Measurements from ENCODE around the gene SEMA5A. TPM values are rescaled to one million over a fixed set of nuclear protein-coding genes. Genes with fewer than 3 reads are reported as not detected.

SEMA5A gene
- total and polyA plus RNA-seq, 2 of the 8 experiments (the other 6 are each of a cell fraction or from before 2014, with no cell fraction given): 5.3 to 8.9 TPM

DNA sequence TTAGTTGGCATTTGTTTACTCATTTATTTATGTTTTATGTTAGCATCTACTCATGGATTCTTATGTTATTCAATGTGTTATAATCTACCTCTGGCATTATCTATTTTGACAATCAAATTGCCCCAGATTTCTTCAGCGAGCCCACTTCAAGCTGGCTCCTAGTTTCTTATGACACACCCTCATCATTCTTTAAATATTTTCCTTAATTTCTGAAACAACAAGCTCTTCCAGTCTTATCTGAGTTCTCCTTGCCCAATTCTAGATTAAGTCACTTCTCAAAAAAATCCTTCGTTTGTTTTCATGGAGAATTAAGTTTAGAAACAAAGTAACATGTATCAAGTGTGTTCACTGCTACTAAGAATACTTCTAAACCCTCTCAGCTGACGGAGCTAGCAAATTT, 229.8 kb downstream of the SEMA5A start:
- Histone ChIP-seq H3K4me1 (replicated peaks in 1 of 4; ENCODE audit: control insufficient read depth in 3 of 4, insufficient read depth in 4 of 4, low read length in 3 of 4) (no peaks in the 10 kb centered on the region), H3K9me3 (ENCODE audit: insufficient read depth in 2 of 2, low read depth in 1 of 2, low read length in 1 of 2) (no peaks in the 10 kb centered on the region), H2BK12ac (ENCODE audit: low read depth, low read length) (no peak overlapping the region), H3K27ac (ENCODE audit: low read depth, low read length) (no peak overlapping the region), H2BK20ac (ENCODE audit: low read length) (no peak overlapping the region), H3K4me2 (ENCODE audit: insufficient read depth in 1 of 2, low read depth in 2 of 2, low read length in 2 of 2) (no peak overlapping the region), H2AFZ (ENCODE audit: low read length) (no peak overlapping the region), H3K23me2 (ENCODE audit: low read depth, low read length) (no peaks in the 10 kb centered on the region), H3K36me3 (ENCODE audit: control insufficient read depth in 2 of 4, insufficient read depth in 4 of 4, low read length in 3 of 4) (no peaks in the 10 kb centered on the region), H3K79me2 (ENCODE audit: control insufficient read depth in 1 of 2, insufficient read depth in 2 of 2, low read length in 2 of 2) (no peaks in the 10 kb centered on the region), H3K18ac (ENCODE audit: extremely low read depth, low read length) (no peak overlapping the region), H2BK15ac (ENCODE audit: low read length) (no peak overlapping the region), H4K20me1 (replicated peaks in 1 of 2; ENCODE audit: control insufficient read depth in 1 of 2, insufficient read depth in 2 of 2, low read length in 2 of 2) (no peaks in the 10 kb centered on the region), H3K14ac (ENCODE audit: insufficient read length) (no peak overlapping the region), H4K8ac (ENCODE audit: extremely low read depth, insufficient read depth, low read length) (no peak overlapping the region), H2BK5ac (ENCODE audit: low read depth, low read length) (no peak overlapping the region), H3K79me1 (ENCODE audit: low read depth, low read length) (no peaks in the 10 kb centered on the region), H3K23ac (ENCODE audit: insufficient read length) (no peak overlapping the region), H3K27me3 (replicated peaks in 1 of 4; ENCODE audit: control insufficient read depth in 3 of 4, extremely low read depth in 1 of 4, insufficient read depth in 3 of 4, low read length in 3 of 4) (no peaks in the 10 kb centered on the region), H3K4me3 (ENCODE audit: extremely low read depth in 1 of 4, insufficient read depth in 2 of 4, low read depth in 3 of 4, low read length in 4 of 4) (no peak overlapping the region), H3K56ac (replicated peaks; ENCODE audit: insufficient read length, low read depth, low read length) (no peak overlapping the region), H4K5ac (ENCODE audit: insufficient read length, low read depth, low read length) (no peak overlapping the region), H2AK5ac (ENCODE audit: low read depth, low read length) (no peak overlapping the region), H4K91ac (replicated peaks; ENCODE audit: insufficient read length, low read length) (no peak overlapping the region), H2BK120ac (replicated peaks; ENCODE audit: low read depth, low read length) (no peak overlapping the region), H3K9ac (replicated peaks in 1 of 4; ENCODE audit: extremely low read depth in 1 of 4, low read depth in 3 of 4, low read length in 3 of 4) (no peak overlapping the region), H3K4ac (replicated peaks; ENCODE audit: insufficient read length, low read depth, low read length) (no peak overlapping the region)
- CTCF ChIA-PET (ENCODE audit: partially characterized antibody): interaction anchor here (2.4 kb wide), 1 partner anchor 46 kb away, joined by 7 read pairs; no protein-coding TSS in a partner anchor
- TF ChIP-seq SP1 (IDR thresholded peaks at IDR 0.05; ENCODE audit: low read depth, low read length) (no peak), ASH2L (IDR thresholded peaks at IDR 0.05; ENCODE audit: low read length) (no peak), RXRA (IDR thresholded peaks at IDR 0.05; ENCODE audit: insufficient read depth, low read depth, low read length) (no peak), CHD1 (IDR thresholded peaks at IDR 0.05; ENCODE audit: low read depth, low read length) (no peak), FOSL1 (IDR thresholded peaks at IDR 0.05; ENCODE audit: insufficient read depth, low read depth, low read length) (no peak)
- TF ChIP-seq, protein P1, sequence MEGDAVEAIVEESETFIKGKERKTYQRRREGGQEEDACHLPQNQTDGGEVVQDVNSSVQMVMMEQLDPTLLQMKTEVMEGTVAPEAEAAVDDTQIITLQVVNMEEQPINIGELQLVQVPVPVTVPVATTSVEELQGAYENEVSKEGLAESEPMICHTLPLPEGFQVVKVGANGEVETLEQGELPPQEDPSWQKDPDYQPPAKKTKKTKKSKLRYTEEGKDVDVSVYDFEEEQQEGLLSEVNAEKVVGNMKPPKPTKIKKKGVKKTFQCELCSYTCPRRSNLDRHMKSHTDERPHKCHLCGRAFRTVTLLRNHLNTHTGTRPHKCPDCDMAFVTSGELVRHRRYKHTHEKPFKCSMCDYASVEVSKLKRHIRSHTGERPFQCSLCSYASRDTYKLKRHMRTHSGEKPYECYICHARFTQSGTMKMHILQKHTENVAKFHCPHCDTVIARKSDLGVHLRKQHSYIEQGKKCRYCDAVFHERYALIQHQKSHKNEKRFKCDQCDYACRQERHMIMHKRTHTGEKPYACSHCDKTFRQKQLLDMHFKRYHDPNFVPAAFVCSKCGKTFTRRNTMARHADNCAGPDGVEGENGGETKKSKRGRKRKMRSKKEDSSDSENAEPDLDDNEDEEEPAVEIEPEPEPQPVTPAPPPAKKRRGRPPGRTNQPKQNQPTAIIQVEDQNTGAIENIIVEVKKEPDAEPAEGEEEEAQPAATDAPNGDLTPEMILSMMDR (IDR thresholded peaks at IDR 0.05; ENCODE audit: control extremely low read depth in 1 of 3, insufficient read depth in 1 of 3, low read depth in 1 of 3, low read length in 3 of 3): no peak
- POLR2A ChIA-PET (ENCODE audit: partially characterized antibody): no interaction called here
- WGBS, 2 experiments (ENCODE audit: extremely low coverage in 1 of 2, insufficient coverage in 1 of 2, insufficient read length in 1 of 2, insufficient replicate concordance in 2 of 2, low coverage in 1 of 2, low lambda C conversion rate in 2 of 2, missing lambda C conversion rate in 1 of 2): 86% methylated on average over 3 of the region's 3 CpGs; no CpG with 5 or more reads in 1 of the 2 experiments
- DNase-seq (ENCODE audit: low read depth in 1 of 2, low spot score in 2 of 2) (no peak), FAIRE-seq (no peak)

Measured in H1 (cell line).